HG03432 (cell line): ENCODE measurements around the gene ZNF75A.

ENCODE experiments used
- ATAC-seq: cut with Tn5 transposase; IDR thresholded peaks from one replicate; pipeline ENCODE4 v1.9.1; 2021; ENCODE audit warnings: mild to moderate bottlenecking, moderate library complexity; ENCODE audit not compliant: unreplicated experiment

Gene ZNF75A

GRCh38 chr16:3285131-3285530, 20.2 kb upstream of the ZNF75A start:
- ATAC-seq, result no peak

- no peak for ATAC-seq
Observed at GRCh38 chr16:3289998-3290673, 15.2 kb upstream of the ZNF75A start.

- ATAC-seq, result no peak
Observed at GRCh38 chr16:3292604-3293003, 12.7 kb upstream of the ZNF75A start.

- no peak for ATAC-seq
Observed at GRCh38 chr16:3295209-3295608, 10.1 kb upstream of the ZNF75A start.

GRCh38 chr16:3295783-3296182, 9.5 kb upstream of the ZNF75A start:
- no peak for ATAC-seq

- no peak for ATAC-seq
Observed at GRCh38 chr16:3304370-3304769, 927 bp upstream of the ZNF75A start.

- no peak for ATAC-seq
Observed at GRCh38 chr16:3306078-3306477, 781 bp downstream of the ZNF75A start.

- ATAC-seq, result no peak
Observed at GRCh38 chr16:3311496-3311895, 6.2 kb downstream of the ZNF75A start.

GRCh38 chr16:3317315-3317999, 12.2 kb downstream of the ZNF75A start:
- ATAC-seq, result no peak

- no peak for ATAC-seq
Observed at GRCh38 chr16:3321816-3322215, 16.5 kb downstream of the ZNF75A start.

GRCh38 chr16:3327514-3327913, 22.2 kb downstream of the ZNF75A start:
- no peak for ATAC-seq

- no peak for ATAC-seq
Observed at GRCh38 chr16:3328104-3328503, 22.8 kb downstream of the ZNF75A start.

GRCh38 chr16:3328643-3329042, 23.3 kb downstream of the ZNF75A start:
- ATAC-seq, result no peak

GRCh38 chr16:3346041-3346440, 40.7 kb downstream of the ZNF75A start:
- no peak for ATAC-seq

GRCh38 chr16:3347586-3347985, 42.3 kb downstream of the ZNF75A start:
- no peak for ATAC-seq

- ATAC-seq, result no peak
Observed at GRCh38 chr16:3348547-3349167, 43.4 kb downstream of the ZNF75A start.

GRCh38 chr16:3349175-3349574, 43.9 kb downstream of the ZNF75A start:
- no peak for ATAC-seq

GRCh38 chr16:3355589-3355988, 50.3 kb downstream of the ZNF75A start, which contains the start of gene OR2C1:
TSS of gene OR2C1 (plus strand) at chr16:3355889. CDS start at chr16:3355941, 52 bp downstream.
- no peak for ATAC-seq

- ATAC-seq, result no peak
Observed at GRCh38 chr16:3356118-3356517, 50.8 kb downstream of the ZNF75A start.

GRCh38 chr16:3358871-3359270, 53.6 kb downstream of the ZNF75A start:
- no peak for ATAC-seq

GRCh38 chr16:3362931-3363330, 57.6 kb downstream of the ZNF75A start:
- no peak for ATAC-seq

GRCh38 chr16:3363793-3364192, 58.5 kb downstream of the ZNF75A start:
- ATAC-seq, result no peak
